Effector memory CD4-positive, alpha-beta T cell (primary cell): Measurements from ENCODE around the gene KRT38.
"Not testable (repeated sequence)": the region's sequence is repeated elsewhere in the genome, so short reads cannot be mapped to it uniquely, and the experiment has no call there.

Experiments
- DNase-seq, 3 donors: peaks; one replicate each; pipeline ENCODE4 v3.0.0-alpha.2; 2020
- H3K27ac ChIP-seq: 2 replicates; pipeline ENCODE4 v1.7.0; 2013; ENCODE audit warnings: mild to moderate bottlenecking, low read length, moderate library complexity; ENCODE audit not compliant: insufficient read depth, poor library complexity, severe bottlenecking
- H3K27me3 ChIP-seq: replicated peaks from 2 replicates; pipeline ENCODE4 v1.7.0; 2013; ENCODE audit warnings: mild to moderate bottlenecking, low read length; ENCODE audit not compliant: insufficient read depth, control insufficient read depth, poor library complexity, severe bottlenecking
- H3K36me3 ChIP-seq: 2 replicates; pipeline ENCODE4 v1.7.0; 2013; ENCODE audit warnings: mild to moderate bottlenecking, low read length, moderate library complexity; ENCODE audit not compliant: control insufficient read depth, insufficient read depth
- H3K4me1 ChIP-seq: 2 replicates; pipeline ENCODE4 v1.7.0; 2013; ENCODE audit warnings: low read length, mild to moderate bottlenecking; ENCODE audit not compliant: control insufficient read depth, insufficient read depth, poor library complexity, severe bottlenecking
- H3K4me3 ChIP-seq: 2 replicates; pipeline ENCODE4 v1.7.0; 2013; ENCODE audit warnings: low read length, low read depth, mild to moderate bottlenecking; ENCODE audit not compliant: insufficient read depth, poor library complexity, severe bottlenecking
- H3K9me3 ChIP-seq: 2 replicates; pipeline ENCODE4 v1.7.0; 2013; ENCODE audit warnings: mild to moderate bottlenecking, low read length, moderate library complexity; ENCODE audit not compliant: control insufficient read depth

KRT38 gene

GRCh38 chr17:41428591-41429291 lies 12.0 kb downstream of the KRT38 start:
- no peaks in the 10 kb centered on the region for H3K27me3 ChIP-seq
- no peaks in the 10 kb centered on the region for H3K4me1 ChIP-seq
- H3K36me3 ChIP-seq: no peaks in the 10 kb centered on the region
- no peak overlapping the region for H3K27ac ChIP-seq
- no peak overlapping the region for H3K4me3 ChIP-seq
- H3K9me3 ChIP-seq: no peaks in the 10 kb centered on the region
- DNase-seq: no peak

DNA sequence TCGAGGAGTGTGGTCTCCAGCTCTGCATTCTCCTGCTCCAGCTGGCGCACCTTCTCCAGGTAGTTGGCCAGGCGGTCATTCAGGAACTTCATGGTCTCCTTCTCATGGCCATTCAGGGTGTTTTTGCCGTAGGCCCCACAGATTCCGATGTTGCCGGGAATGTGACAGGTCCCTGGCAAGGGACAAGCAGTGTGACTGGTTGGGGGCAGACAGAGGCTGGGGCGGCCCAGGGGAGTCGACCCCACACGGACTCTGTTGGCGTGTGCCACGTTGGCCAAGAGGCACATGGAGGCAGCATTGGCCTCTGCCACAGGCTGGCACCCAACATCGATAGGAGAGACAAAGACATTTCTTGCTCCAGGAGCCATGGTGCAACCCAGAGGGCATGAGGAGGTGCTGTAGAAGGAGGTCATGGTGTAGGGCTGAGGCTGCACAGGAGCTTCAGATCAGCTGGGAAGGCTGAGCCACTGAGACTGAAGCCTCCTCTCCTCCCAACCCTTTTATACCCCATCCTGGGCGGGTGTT lies 16.6 kb downstream of the KRT38 start, which contains the start of gene KRT37:
TSS of gene KRT37 (minus strand) at position 475 of the 525 bp plus-strand sequence. CDS start at position 413, 62 bp downstream.
- H3K4me3 ChIP-seq: no peak within 1 kb of the TSS
- DNase-seq: no peak
- H3K36me3 ChIP-seq: no peaks in the 10 kb centered on the region
- no peaks in the 10 kb centered on the region for H3K4me1 ChIP-seq
- no peaks in the 10 kb centered on the region for H3K27me3 ChIP-seq
- H3K9me3 ChIP-seq: no peaks in the 10 kb centered on the region
- H3K27ac ChIP-seq: no peak within 1 kb of the TSS

DNA sequence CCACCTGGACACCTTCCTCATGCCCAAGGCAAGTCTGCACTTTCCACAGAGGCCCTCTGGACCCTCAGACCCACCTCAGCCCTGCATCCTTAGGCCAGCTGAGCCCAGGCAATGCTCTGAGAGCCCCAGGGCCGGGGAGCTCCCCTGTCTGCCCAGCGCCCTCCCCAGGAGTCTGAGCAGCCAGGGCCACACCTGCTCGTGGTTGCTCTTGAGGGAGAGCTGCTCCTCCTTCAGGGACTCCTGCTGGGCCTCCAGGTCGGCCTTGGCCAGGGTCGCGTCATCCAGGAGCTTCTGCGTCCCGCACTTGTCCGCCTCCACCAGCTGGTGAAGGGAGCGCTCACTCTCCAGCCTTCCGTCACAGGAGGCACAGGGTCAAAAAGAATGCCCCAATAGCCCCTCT lies 18.2 kb downstream of the KRT38 start:
- not testable (repeated sequence) for DNase-seq, H3K9me3 ChIP-seq, H3K27me3 ChIP-seq, H3K27ac ChIP-seq, H3K4me1 ChIP-seq, H3K36me3 ChIP-seq, H3K4me3 ChIP-seq

- Histone ChIP-seq H3K27me3 (no peaks in the 10 kb centered on the region), H3K4me3 (no peak overlapping the region), H3K27ac (no peak overlapping the region), H3K4me1 (no peaks in the 10 kb centered on the region), H3K9me3 (no peaks in the 10 kb centered on the region), H3K36me3 (no peaks in the 10 kb centered on the region)
- no peak for DNase-seq
Measured at GRCh38 chr17:41421617-41422016, 19.2 kb downstream of the KRT38 start.

- no peaks in the 10 kb centered on the region for H3K9me3 ChIP-seq
- no peak for DNase-seq
- H3K4me3 ChIP-seq: no peak overlapping the region
- H3K4me1 ChIP-seq: no peaks in the 10 kb centered on the region
- H3K36me3 ChIP-seq: no peaks in the 10 kb centered on the region
- no peak overlapping the region for H3K27ac ChIP-seq
- no peaks in the 10 kb centered on the region for H3K27me3 ChIP-seq
Measured at GRCh38 chr17:41421116-41421515, 19.7 kb downstream of the KRT38 start.

GRCh38 chr17:41420134-41420533 lies 20.6 kb downstream of the KRT38 start:
- H3K36me3 ChIP-seq: no peaks in the 10 kb centered on the region
- DNase-seq: no peak
- H3K27ac ChIP-seq: no peak overlapping the region
- no peak overlapping the region for H3K4me3 ChIP-seq
- no peaks in the 10 kb centered on the region for H3K27me3 ChIP-seq
- H3K9me3 ChIP-seq: no peaks in the 10 kb centered on the region
- H3K4me1 ChIP-seq: no peaks in the 10 kb centered on the region

- Histone ChIP-seq H3K4me3 (no peak overlapping the region), H3K27ac (no peak overlapping the region), H3K4me1 (no peaks in the 10 kb centered on the region), H3K36me3 (no peaks in the 10 kb centered on the region), H3K27me3 (no peaks in the 10 kb centered on the region), H3K9me3 (no peaks in the 10 kb centered on the region)
- no peak for DNase-seq
Measured at GRCh38 chr17:41419716-41420115, 21.1 kb downstream of the KRT38 start.

- no peak for DNase-seq
- Histone ChIP-seq H3K27ac (no peak overlapping the region), H3K9me3 (no peaks in the 10 kb centered on the region), H3K4me3 (no peak overlapping the region), H3K27me3 (no peaks in the 10 kb centered on the region), H3K36me3 (no peaks in the 10 kb centered on the region), H3K4me1 (no peaks in the 10 kb centered on the region)
Measured at GRCh38 chr17:41418116-41418860, 22.5 kb downstream of the KRT38 start.

- no peak overlapping the region for H3K4me3 ChIP-seq
- no peak for DNase-seq
- no peak overlapping the region for H3K27ac ChIP-seq
- no peaks in the 10 kb centered on the region for H3K9me3 ChIP-seq
- no peaks in the 10 kb centered on the region for H3K36me3 ChIP-seq
- H3K4me1 ChIP-seq: no peaks in the 10 kb centered on the region
- H3K27me3 ChIP-seq: no peaks in the 10 kb centered on the region
Measured at GRCh38 chr17:41417576-41418015, 23.2 kb downstream of the KRT38 start.

GRCh38 chr17:41417127-41417526 lies 23.7 kb downstream of the KRT38 start:
- Histone ChIP-seq H3K27ac (no peak overlapping the region), H3K9me3 (no peaks in the 10 kb centered on the region), H3K4me1 (no peaks in the 10 kb centered on the region)

More at GRCh38 chr17:41417127-41417526, 23.7 kb downstream of the KRT38 start:
- DNase-seq: no peak
- Histone ChIP-seq H3K27me3 (no peaks in the 10 kb centered on the region), H3K36me3 (no peaks in the 10 kb centered on the region), H3K4me3 (no peak overlapping the region)
